HepG2 (cell line): Measurements from ENCODE around the gene C11orf24. TPM values are rescaled to one million over a fixed set of nuclear protein-coding genes. Genes with fewer than 3 reads are reported as not detected.

ENCODE experiments used
- ATAC-seq: fragments of 200-7000 bp; cut with Tn5 transposase; 3 replicates; pipeline ENCODE4 v1.9.1; 2020; ENCODE audit warnings: mild to moderate bottlenecking, moderate library complexity
- BruUV-seq: library from RNA; stranded (reverse); fragments of 400-500 nt; replicated peaks from 2 replicates; lab custom pipeline; 2021; lab: Mats Ljungman, UMichigan
- CTCF ChIA-PET: fragments of 300-600 bp; formaldehyde crosslinking; extraction: SDS; loops from one replicate; lab custom pipeline; 2021; ENCODE audit warnings: low total read pairs, inconsistent platforms, low intra/inter-chr PET ratio; lab: Yijun Ruan, JAX
- POLR2A ChIA-PET: fragments of 350-600 bp; sonication (Branson Sonifier 250); formaldehyde crosslinking; loops from one replicate; lab custom pipeline; 2020; ENCODE audit warnings: antibody characterized with exemption, inconsistent platforms; lab: Yijun Ruan, JAX
- DNase-seq: peaks from one replicate; pipeline ENCODE4 v3.0.0-alpha.2; 2015; ENCODE audit warnings: low spot score
- FAIRE-seq: peaks from 3 replicates; lab custom pipeline; 2011; peaks lifted over from hg19 to GRCh38; lab: Jason Lieb, UNC
- H2AFZ ChIP-seq: one replicate; pipeline ENCODE4 v1.6.1; 2011; ENCODE audit warnings: low read length, inconsistent platforms
- H3K27ac ChIP-seq: fragments of 300-600 bp; 3 replicates; pipeline ENCODE4 v1.8.0; 2011; ENCODE audit warnings: mixed run types, mild to moderate bottlenecking, mixed read lengths, low read length, inconsistent platforms; ENCODE audit not compliant: insufficient read depth; ENCODE audit errors: extremely low read length
- H3K27me3 ChIP-seq, 2 experiments: fragments of 200-600 bp in 1 of 2; 2 replicates in 1 of 2; 3 replicates in 1 of 2; pipeline versions ENCODE4 v1.6.0 to v1.8.0; 2011; ENCODE audit warnings: low read length in 2 of 2, mild to moderate bottlenecking in 2 of 2, moderate library complexity in 2 of 2, inconsistent platforms in 1 of 2; ENCODE audit not compliant: insufficient read depth in 2 of 2, control insufficient read depth in 1 of 2
- H3K36me3 ChIP-seq, 2 experiments: fragments of 200-600 bp in 1 of 2; replicated peaks in 1 of 2; 2 replicates in 1 of 2; 3 replicates in 1 of 2; pipeline versions ENCODE4 v1.5.1 to v1.8.0; 2011; ENCODE audit warnings: low read length in 2 of 2, inconsistent platforms in 1 of 2; ENCODE audit not compliant: insufficient read depth in 2 of 2, control insufficient read depth in 1 of 2
- H3K4me1 ChIP-seq: 2 replicates; pipeline ENCODE4 v1.5.1; 2012; ENCODE audit warnings: low read length, inconsistent platforms; ENCODE audit not compliant: insufficient read depth
- H3K4me2 ChIP-seq: 2 replicates; pipeline ENCODE4 v1.6.0; 2011; ENCODE audit warnings: low read depth, low read length, inconsistent platforms
- H3K4me3 ChIP-seq, 3 experiments: fragments of 200-600 bp in 1 of 3; sonication (generic), shearing (Covaris generic) in 1 of 3; replicated peaks in 1 of 3; 2 replicates each; pipeline ENCODE4 v1.5.1; 2011 to 2016; ENCODE audit warnings: low read length in 3 of 3, inconsistent platforms in 2 of 3, low read depth in 2 of 3, mild to moderate bottlenecking in 2 of 3, control low read depth in 1 of 3, mixed read lengths in 1 of 3; ENCODE audit not compliant: insufficient read depth in 1 of 3
- H3K79me2 ChIP-seq: one replicate; pipeline ENCODE4 v1.6.1; 2011; ENCODE audit warnings: low read length, inconsistent platforms; ENCODE audit not compliant: insufficient read depth
- H3K9ac ChIP-seq: 2 replicates; pipeline ENCODE4 v1.6.0; 2011; ENCODE audit warnings: mild to moderate bottlenecking, low read depth, low read length, inconsistent platforms; ENCODE audit not compliant: insufficient read depth
- H3K9me3 ChIP-seq: 2 replicates; pipeline ENCODE4 v1.5.1; 2012; ENCODE audit warnings: mild to moderate bottlenecking, low read length
- H4K20me1 ChIP-seq: 2 replicates; pipeline ENCODE4 v1.6.0; 2011; ENCODE audit warnings: inconsistent platforms, mild to moderate bottlenecking, low read length, moderate library complexity; ENCODE audit not compliant: insufficient read depth
- ARID4A ChIP-seq: sonication (generic); formaldehyde crosslinking; IDR thresholded peaks from 2 replicates; pipeline ENCODE4 v1.5.0; 2020; ENCODE audit warnings: mild to moderate bottlenecking, missing genetic modification reagents, borderline replicate concordance
- ATF7-NPFF ChIP-seq: sonication (generic); formaldehyde crosslinking; IDR thresholded peaks from 2 replicates; pipeline ENCODE4 v1.8.1; 2023; ENCODE audit warnings: mild to moderate bottlenecking, low read depth, missing genetic modification reagents, moderate library complexity
- CEBPG ChIP-seq: IDR thresholded peaks from 2 replicates; pipeline ENCODE4 v1.6.1; 2016
- ETV5 ChIP-seq: IDR thresholded peaks from 2 replicates; pipeline ENCODE4 v1.6.1; 2018; ENCODE audit warnings: missing biosample characterization, missing genetic modification reagents, inconsistent platforms, borderline replicate concordance
- HNRNPL ChIP-seq: fragments of 200-400 bp; formaldehyde crosslinking; IDR thresholded peaks from 2 replicates; pipeline ENCODE4 v1.6.1; 2017; ENCODE audit warnings: mild to moderate bottlenecking, low read depth, low read length
- MTA3 ChIP-seq: sonication (generic); formaldehyde crosslinking; IDR thresholded peaks from 2 replicates; pipeline ENCODE4 v1.4.0; 2020; ENCODE audit warnings: missing genetic modification reagents
- TMF1 ChIP-seq: sonication (generic); formaldehyde crosslinking; IDR thresholded peaks from 2 replicates; pipeline ENCODE4 v1.8.1; 2022; ENCODE audit warnings: low read depth, missing genetic modification reagents
- ZBTB8A ChIP-seq: sonication (generic); formaldehyde crosslinking; IDR thresholded peaks from 2 replicates; pipeline ENCODE4 v1.4.0; 2020; ENCODE audit warnings: mild to moderate bottlenecking, low read depth, missing genetic modification reagents, borderline replicate concordance
- ZFP37 ChIP-seq: sonication (generic); formaldehyde crosslinking; IDR thresholded peaks from 2 replicates; pipeline ENCODE4 v1.4.0; 2020; ENCODE audit warnings: missing genetic modification reagents, borderline replicate concordance
- ZMYM4 ChIP-seq: sonication (generic); formaldehyde crosslinking; IDR thresholded peaks from 2 replicates; pipeline ENCODE4 v1.8.1; 2023; ENCODE audit warnings: mild to moderate bottlenecking, missing genetic modification reagents
- ZNF253 ChIP-seq: sonication (generic); formaldehyde crosslinking; IDR thresholded peaks from 2 replicates; pipeline ENCODE4 v1.8.0; 2022; ENCODE audit warnings: mild to moderate bottlenecking, missing genetic modification reagents, borderline replicate concordance
- ZNF34 ChIP-seq: sonication (generic); formaldehyde crosslinking; IDR thresholded peaks from 2 replicates; pipeline ENCODE4 v1.4.0; 2020; ENCODE audit warnings: mild to moderate bottlenecking, missing genetic modification reagents, borderline replicate concordance
- ZNF468 ChIP-seq: sonication (generic); formaldehyde crosslinking; IDR thresholded peaks from 2 replicates; pipeline ENCODE4 v1.8.0; 2022; ENCODE audit warnings: mild to moderate bottlenecking, moderate library complexity, missing genetic modification reagents
- ZNF646 ChIP-seq: sonication (generic); formaldehyde crosslinking; IDR thresholded peaks from 2 replicates; pipeline ENCODE4 v1.9.0; 2021; ENCODE audit warnings: mild to moderate bottlenecking, missing genetic modification reagents
- WGBS: methylation state at CpG from one replicate; pipeline ENCODE4 v1.1.6; 2017; ENCODE audit warnings: low lambda C conversion rate; 5-methylcytosine and 5-hydroxymethylcytosine counted together
- in situ Hi-C: cut with HindIII; loops from 2 replicates; pipeline ENCODE4 v1.10.0; 2017; ENCODE audit warnings: low pct_unique_long_range_greater_than_20kb; ENCODE audit not compliant: extremely low pct_ligation_motif_present
- intact Hi-C: fragments of 100-400 bp; cut with micrococcal nuclease; formaldehyde crosslinking; loops from one replicate; pipeline ENCODE4 v1.10.0; 2022; ENCODE audit not compliant: unreplicated experiment
- polyA plus RNA-seq, 8 experiments: library from polyadenylated mRNA; depleted of rRNA in 3 of 8; stranded (reverse) in 7 of 8; unstranded in 1 of 8; fragments of >200 nt; fragmentation: Illumina TruSeq in 4 of 8; extraction: Trizol in 4 of 8; gene quantifications; 2 replicates each; pipeline versions ENCODE4 v1.2.1 to v1.2.3, GENCODE V29; 2011 to 2016; ENCODE audit warnings: low read depth in 4 of 8, missing spikeins in 1 of 8, mixed read lengths in 1 of 8; ENCODE audit not compliant: insufficient read depth in 1 of 8
- total RNA-seq, 5 experiments: library from RNA; depleted of rRNA; stranded (reverse); fragments of >200 nt; fragmentation: Illumina TruSeq; extraction: Trizol; gene quantifications; 2 replicates each; pipeline ENCODE4 v1.2.3, GENCODE V29; 2016; ENCODE audit warnings: low read depth in 1 of 5

C11orf24 gene
- total and polyA plus RNA-seq, 2 of the 13 experiments (the other 11 are each of a cell fraction or from before 2014, with no cell fraction given) = 52.9 to 55.5 TPM

GRCh38 chr11:68289456-68289855 is 17.7 kb upstream of the C11orf24 start (continued):
- TF ChIP-seq ZNF646 (CRISPR knock-in tag) = no peak
- no peak for TF ChIP-seq ZNF253 (CRISPR knock-in tag)
- no peak for TF ChIP-seq ZNF468 (CRISPR knock-in tag)
- TF ChIP-seq MTA3 (CRISPR knock-in tag) = no peak
- TF ChIP-seq ETV5 = no peak
- no peak for TF ChIP-seq ZFP37 (CRISPR knock-in tag)
- TF ChIP-seq, all 625 proteins: peak for 0

- in situ Hi-C loops (no loop called here), intact Hi-C loops (no loop called here)
- 68% methylated on average over 8 of the region's 8 CpGs for WGBS
- H3K4me3 ChIP-seq = no peak overlapping the region
- H3K9ac ChIP-seq = no peak overlapping the region
- no peaks in the 10 kb centered on the region for H3K36me3 ChIP-seq
- FAIRE-seq (no peak), DNase-seq (no peak), ATAC-seq (no peak)
- H2AFZ ChIP-seq = no peak overlapping the region
- no peaks in the 10 kb centered on the region for H3K9me3 ChIP-seq
- H3K27me3 ChIP-seq = no peaks in the 10 kb centered on the region
- CTCF ChIA-PET = no interaction called here
- peaks cover 3% of the 10 kb centered on the region for H3K4me1 ChIP-seq
- H3K27ac ChIP-seq = no peak overlapping the region
- H4K20me1 ChIP-seq = no peaks in the 10 kb centered on the region
- POLR2A ChIA-PET = interaction anchor here (2.2 kb wide), 1 partner anchor 10 kb away, joined by 14 read pairs; no protein-coding TSS in a partner anchor
- no TSS peak for BruUV-seq
- H3K4me2 ChIP-seq = no peak overlapping the region
- no peaks in the 10 kb centered on the region for H3K79me2 ChIP-seq
- TF ChIP-seq TMF1 (CRISPR knock-in tag) (no peak), ZNF34 (CRISPR knock-in tag) (no peak), CEBPG (CRISPR knock-in tag) (no peak), ZBTB8A (CRISPR knock-in tag) (no peak), ARID4A (CRISPR knock-in tag) (no peak), ATF7-NPFF (CRISPR knock-in tag) (no peak), ZMYM4 (no peak), HNRNPL (no peak)
These were observed 15.6 kb upstream of the C11orf24 start for GRCh38 chr11:68287419-68287818.
